ENCODE data around the gene TMEM45A.
"Not testable (repeated sequence)": the region's sequence is repeated elsewhere in the genome, so short reads cannot be mapped to it uniquely, and the experiment has no call there.

The TMEM45A gene

GRCh38 chr3:100483529-100483928, 8.9 kb upstream of the TMEM45A start:
- no peak for DNase-seq (ENCODE audit: low read depth in 2 of 2)

- DNase-seq (ENCODE audit: low read depth in 2 of 2) = no peak
Observed at GRCh38 chr3:100486808-100487207, 5.6 kb upstream of the TMEM45A start.

GRCh38 chr3:100489118-100489517, 3.3 kb upstream of the TMEM45A start:
- no peak for DNase-seq (ENCODE audit: low read depth in 2 of 2)

GRCh38 chr3:100496711-100497261, 4.4 kb downstream of the TMEM45A start:
- DNase-seq (ENCODE audit: low read depth in 2 of 2) = no peak

GRCh38 chr3:100499651-100500050, 7.2 kb downstream of the TMEM45A start:
- DNase-seq (ENCODE audit: low read depth in 2 of 2) = no peak

GRCh38 chr3:100500320-100500880, 8.0 kb downstream of the TMEM45A start:
- no peak for DNase-seq (ENCODE audit: low read depth in 2 of 2)

- DNase-seq (ENCODE audit: low read depth in 2 of 2) = no peak
Observed at GRCh38 chr3:100503448-100503847, 11.0 kb downstream of the TMEM45A start.

GRCh38 chr3:100506355-100506754, 13.9 kb downstream of the TMEM45A start:
- no peak for DNase-seq (ENCODE audit: low read depth in 2 of 2)

GRCh38 chr3:100509818-100510217, 17.4 kb downstream of the TMEM45A start:
- not testable (repeated sequence) for DNase-seq (ENCODE audit: low read depth in 2 of 2)

- no peak for DNase-seq (ENCODE audit: low read depth in 2 of 2)
Observed at GRCh38 chr3:100516232-100516631, 23.8 kb downstream of the TMEM45A start.

GRCh38 chr3:100516838-100517237, 24.4 kb downstream of the TMEM45A start:
- no peak for DNase-seq (ENCODE audit: low read depth in 2 of 2)

GRCh38 chr3:100517276-100517675, 24.9 kb downstream of the TMEM45A start:
- no peak for DNase-seq (ENCODE audit: low read depth in 2 of 2)

- no peak for DNase-seq (ENCODE audit: low read depth in 2 of 2)
Observed at GRCh38 chr3:100518244-100518643, 25.8 kb downstream of the TMEM45A start.

- DNase-seq (ENCODE audit: low read depth in 2 of 2) = no peak
Observed at GRCh38 chr3:100518983-100519382, 26.6 kb downstream of the TMEM45A start.

GRCh38 chr3:100521439-100521845, 29.0 kb downstream of the TMEM45A start:
- no peak for DNase-seq (ENCODE audit: low read depth in 2 of 2)

- no peak for DNase-seq (ENCODE audit: low read depth in 2 of 2)
Observed at GRCh38 chr3:100522125-100522524, 29.7 kb downstream of the TMEM45A start.

- no peak for DNase-seq (ENCODE audit: low read depth in 2 of 2)
Observed at GRCh38 chr3:100523050-100523760, 30.8 kb downstream of the TMEM45A start.

GRCh38 chr3:100525753-100526612, 33.6 kb downstream of the TMEM45A start:
- no peak for DNase-seq (ENCODE audit: low read depth in 2 of 2)

GRCh38 chr3:100526613-100527346, 34.4 kb downstream of the TMEM45A start:
- no peak for DNase-seq (ENCODE audit: low read depth in 2 of 2)

- no peak for DNase-seq (ENCODE audit: low read depth in 2 of 2)
Observed at GRCh38 chr3:100527347-100527735, 34.9 kb downstream of the TMEM45A start.

- DNase-seq (ENCODE audit: low read depth in 2 of 2) = no peak
Observed at GRCh38 chr3:100531093-100531492, 38.7 kb downstream of the TMEM45A start.

GRCh38 chr3:100532411-100532810, 40.0 kb downstream of the TMEM45A start:
- DNase-seq (ENCODE audit: low read depth in 2 of 2) = no peak
